ENCODE data around the gene EXOC6B. TPM values are rescaled to one million over a fixed set of nuclear protein-coding genes. Genes with fewer than 3 reads are reported as not detected.

EXOC6B gene
- total and polyA plus RNA-seq, 9 of the 15 experiments (the other 6 are each of a cell fraction or from before 2014, with no cell fraction given), result 0.28 to 4.2 (median 2.0) TPM

DNA sequence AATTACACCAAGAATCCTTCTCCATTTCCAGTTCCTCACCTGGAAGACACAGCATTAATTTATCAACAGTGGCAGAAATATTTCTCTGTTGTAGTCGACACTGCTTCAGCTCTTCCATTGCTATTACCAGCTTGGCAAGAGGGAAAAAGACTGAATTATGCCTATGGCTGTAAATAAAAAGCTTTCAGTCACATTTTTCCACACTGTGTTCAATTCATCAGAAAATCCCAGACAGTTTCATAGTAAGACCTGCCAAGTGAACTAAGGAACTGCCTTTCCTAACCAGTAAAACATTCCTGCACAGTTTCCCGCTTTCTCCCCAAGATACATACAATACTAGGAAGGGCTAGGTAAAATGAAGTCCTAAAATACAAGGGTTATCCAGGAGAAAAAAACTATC is 94.7 kb downstream of the EXOC6B start:
- no peak for FAIRE-seq
- in situ Hi-C loops (cut with MboI), result no loop called here
- no peak for DNase-seq (ENCODE audit: extremely low read depth in 1 of 4, low spot score in 3 of 4)

DNA sequence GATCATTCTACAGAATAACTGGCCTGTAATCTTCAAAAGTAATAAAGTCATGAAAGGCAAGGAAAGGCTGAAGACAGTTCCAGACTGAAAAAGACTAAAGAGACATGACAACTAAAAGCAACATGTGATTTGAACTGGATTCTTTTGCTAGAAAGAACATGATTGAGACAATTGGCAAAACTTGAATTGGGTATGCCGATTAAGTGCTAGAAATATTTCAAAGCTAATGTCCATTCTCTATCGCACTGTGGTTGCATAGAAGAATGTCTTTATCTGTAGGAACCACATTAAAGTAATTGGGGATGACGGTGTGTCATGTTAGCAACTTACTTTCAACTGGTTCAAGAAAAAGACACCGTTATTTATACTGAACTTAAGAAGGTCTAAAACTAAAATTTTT is 98.5 kb downstream of the EXOC6B start:
- ATAC-seq, result no peak
- CTCF ChIA-PET (ENCODE audit: low intra/inter-chr PET ratio), result no interaction called here
- BruUV-seq (replicated peaks), result no TSS peak

More for the DNA sequence above, 94.7 kb downstream of the EXOC6B start:
- POLR2A ChIA-PET, result no interaction called here
- no peaks in the 10 kb centered on the region for H3K9me3 ChIP-seq (replicated peaks; ENCODE audit: control insufficient read depth, insufficient read depth, low read depth, low read length)
- H3K4me2 ChIP-seq (ENCODE audit: insufficient read depth, low read length), result no peak overlapping the region
- TF ChIP-seq DDX20 (tag; IDR thresholded peaks at IDR 0.05; ENCODE audit: low read depth) (no peak), KAT8 (IDR thresholded peaks at IDR 0.05; ENCODE audit: low read depth) (no peak), BRD9 (IDR thresholded peaks at IDR 0.05; ENCODE audit: low read depth, partially characterized antibody) (no peak), BRF1 (IDR thresholded peaks at IDR 0.05; ENCODE audit: borderline replicate concordance, extremely low read depth, insufficient read length) (no peak), ARNT (IDR thresholded peaks at IDR 0.05) (no peak), ZNF583 (CRISPR knock-in tag; IDR thresholded peaks at IDR 0.05) (no peak), RHOXF2B (CRISPR knock-in tag; conservative IDR thresholded peaks at IDR 0.05) (no peak), SMC3 (conservative IDR thresholded peaks at IDR 0.05; ENCODE audit: insufficient read depth, low read depth, low read length) (no peak), ZBTB8A (IDR thresholded peaks at IDR 0.05; ENCODE audit: partially characterized antibody) (no peak), KLF13 (tag; IDR thresholded peaks at IDR 0.05; ENCODE audit: borderline replicate concordance, low read depth) (no peak)
- TF ChIP-seq, protein P1, sequence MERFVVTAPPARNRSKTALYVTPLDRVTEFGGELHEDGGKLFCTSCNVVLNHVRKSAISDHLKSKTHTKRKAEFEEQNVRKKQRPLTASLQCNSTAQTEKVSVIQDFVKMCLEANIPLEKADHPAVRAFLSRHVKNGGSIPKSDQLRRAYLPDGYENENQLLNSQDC (CRISPR knock-in tag; IDR thresholded peaks at IDR 0.05), result no peak
- WGBS (ENCODE audit: insufficient coverage, low coverage, missing lambda C conversion rate), result 7% methylated on average over 2 of the region's 2 CpGs
- H3K4me1 ChIP-seq (replicated peaks in 1 of 2; ENCODE audit: control insufficient read depth in 2 of 2, insufficient read depth in 2 of 2, low read length in 2 of 2), result no peaks in the 10 kb centered on the region
- BruUV-seq (replicated peaks), result no TSS peak
- no peak overlapping the region for H3K9ac ChIP-seq (ENCODE audit: insufficient read depth in 1 of 2, low read depth in 2 of 2, low read length in 2 of 2)
- ATAC-seq, result no peak
- no peaks in the 10 kb centered on the region for H4K20me1 ChIP-seq (replicated peaks; ENCODE audit: control insufficient read depth, insufficient read depth, low read length)
- no peak overlapping the region for H2AFZ ChIP-seq (ENCODE audit: low read depth, low read length)
- CTCF ChIA-PET (ENCODE audit: low intra/inter-chr PET ratio), result no interaction called here
- H3K27ac ChIP-seq (ENCODE audit: extremely low read depth, low read depth, low read length), result no peak overlapping the region
- H3K27me3 ChIP-seq (ENCODE audit: control insufficient read depth in 2 of 2, insufficient read depth in 2 of 2, low read length in 2 of 2), result no peaks in the 10 kb centered on the region
- H3K9me1 ChIP-seq (ENCODE audit: control insufficient read depth, insufficient read depth, low read length), result no peaks in the 10 kb centered on the region
- H3K4me3 ChIP-seq, result no peak overlapping the region
- no peaks in the 10 kb centered on the region for H3K36me3 ChIP-seq (ENCODE audit: control insufficient read depth, insufficient read depth, low read length)
- H3K79me2 ChIP-seq (ENCODE audit: control insufficient read depth, insufficient read depth, low read length), result no peaks in the 10 kb centered on the region
- intact Hi-C loops (cut with micrococcal nuclease), result no loop called here

More for the DNA sequence above, 98.5 kb downstream of the EXOC6B start:
- no peaks in the 10 kb centered on the region for H3K9me1 ChIP-seq (ENCODE audit: control insufficient read depth, insufficient read depth, low read length)
- in situ Hi-C loops (cut with MboI), result no loop called here
- H3K9ac ChIP-seq (ENCODE audit: insufficient read depth in 1 of 2, low read depth in 2 of 2, low read length in 2 of 2), result no peak overlapping the region
- no peaks in the 10 kb centered on the region for H3K27me3 ChIP-seq (ENCODE audit: control insufficient read depth in 2 of 2, insufficient read depth in 2 of 2, low read length in 2 of 2)
- no peak overlapping the region for H2AFZ ChIP-seq (ENCODE audit: low read depth, low read length)
- DNase-seq (ENCODE audit: extremely low read depth in 1 of 4, low spot score in 3 of 4) (no peak), FAIRE-seq (no peak)
- no peak overlapping the region for H3K27ac ChIP-seq (ENCODE audit: extremely low read depth, low read depth, low read length)
- no peaks in the 10 kb centered on the region for H4K20me1 ChIP-seq (replicated peaks; ENCODE audit: control insufficient read depth, insufficient read depth, low read length)
- no peak overlapping the region for H3K4me2 ChIP-seq (ENCODE audit: insufficient read depth, low read length)
- intact Hi-C loops (cut with micrococcal nuclease), result no loop called here
- H3K4me3 ChIP-seq, result no peak overlapping the region
- 5% methylated on average over 4 of the region's 4 CpGs for WGBS (ENCODE audit: insufficient coverage, low coverage, missing lambda C conversion rate)
- H3K9me3 ChIP-seq (replicated peaks; ENCODE audit: control insufficient read depth, insufficient read depth, low read depth, low read length), result no peaks in the 10 kb centered on the region
- POLR2A ChIA-PET, result no interaction called here
- no peaks in the 10 kb centered on the region for H3K36me3 ChIP-seq (ENCODE audit: control insufficient read depth, insufficient read depth, low read length)
- H3K4me1 ChIP-seq (replicated peaks in 1 of 2; ENCODE audit: control insufficient read depth in 2 of 2, insufficient read depth in 2 of 2, low read length in 2 of 2), result no peaks in the 10 kb centered on the region
- no peaks in the 10 kb centered on the region for H3K79me2 ChIP-seq (ENCODE audit: control insufficient read depth, insufficient read depth, low read length)
- TF ChIP-seq POLR2A (conservative IDR thresholded peaks at IDR 0.05) (no peak), TRIM24 (IDR thresholded peaks at IDR 0.05) (no peak), TCF3 (CRISPR knock-in tag; IDR thresholded peaks at IDR 0.05) (peak; percentile 26; the same call in 1 of the 2 replicates), RFX7 (CRISPR knock-in tag; IDR thresholded peaks at IDR 0.05) (no peak), XRCC3 (IDR thresholded peaks at IDR 0.05) (no peak)
- TF ChIP-seq, protein P2, sequence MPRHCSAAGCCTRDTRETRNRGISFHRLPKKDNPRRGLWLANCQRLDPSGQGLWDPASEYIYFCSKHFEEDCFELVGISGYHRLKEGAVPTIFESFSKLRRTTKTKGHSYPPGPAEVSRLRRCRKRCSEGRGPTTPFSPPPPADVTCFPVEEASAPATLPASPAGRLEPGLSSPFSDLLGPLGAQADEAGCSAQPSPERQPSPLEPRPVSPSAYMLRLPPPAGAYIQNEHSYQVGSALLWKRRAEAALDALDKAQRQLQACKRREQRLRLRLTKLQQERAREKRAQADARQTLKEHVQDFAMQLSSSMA (CRISPR knock-in tag; IDR thresholded peaks at IDR 0.05), result no peak

Measured in K562 (cell line).